Fibroblast of skin of right biceps (primary cell): ENCODE results near the gene BPIFB4.
A peak's percentile ranks its signal among the peaks of the same experiment; 100 is the strongest.
"Not testable (repeated sequence)": the region's sequence is repeated elsewhere in the genome, so short reads cannot be mapped to it uniquely, and the experiment has no call there.

Experiments
- DNase-seq: peaks from one replicate; pipeline ENCODE4 v3.0.0-alpha.2; 2013

BPIFB4 gene

DNA sequence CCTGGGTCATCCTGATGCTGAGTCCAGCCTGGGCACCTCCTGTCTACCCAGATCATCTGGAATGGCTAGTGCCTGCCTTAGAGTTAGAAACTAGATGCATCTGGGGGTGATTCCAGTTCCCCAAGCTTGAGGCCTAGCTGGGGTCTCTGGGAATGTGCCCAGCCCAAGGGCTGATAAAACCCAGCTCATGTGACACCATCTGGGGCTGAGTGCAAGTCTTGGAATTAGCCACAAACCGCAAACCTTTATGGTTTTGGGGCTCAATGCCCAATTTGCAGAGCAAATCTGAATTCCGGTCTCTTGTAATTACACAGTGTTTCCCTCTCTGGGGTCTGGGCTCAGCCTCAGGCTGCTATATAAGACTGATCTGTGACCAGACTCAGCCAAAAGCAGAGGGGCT is at the start of gene BPIFB4:
Gene BPIFB4, plus strand, starts transcription at position 385 of the 400 bp plus-strand sequence. CDS start 1,884 bp downstream, outside the sequence.
- peak; percentile 57 for DNase-seq

DNA sequence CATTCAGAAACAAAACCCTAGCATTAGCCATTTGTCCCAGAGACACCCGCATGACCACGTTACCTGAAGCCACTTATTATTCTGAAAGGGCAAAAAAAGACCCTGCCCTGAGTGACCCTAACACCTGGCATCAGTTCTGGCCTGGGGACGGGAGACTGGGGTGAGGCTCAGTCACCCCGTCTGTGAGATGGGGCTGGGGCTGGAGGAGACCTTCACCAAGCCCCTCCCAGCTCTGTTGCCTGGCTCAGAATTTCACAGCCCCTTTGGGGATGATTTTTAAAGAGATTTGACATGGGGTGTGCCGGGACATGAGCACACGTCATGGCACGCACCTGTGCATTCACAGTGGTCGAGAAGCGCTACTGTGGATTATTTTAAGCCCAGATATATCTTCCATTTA is 49.4 kb upstream of the BPIFB4 start:
- DNase-seq: no peak

GRCh38 chr20:33030569-33030968 is 48.9 kb upstream of the BPIFB4 start:
- no peak for DNase-seq

DNA sequence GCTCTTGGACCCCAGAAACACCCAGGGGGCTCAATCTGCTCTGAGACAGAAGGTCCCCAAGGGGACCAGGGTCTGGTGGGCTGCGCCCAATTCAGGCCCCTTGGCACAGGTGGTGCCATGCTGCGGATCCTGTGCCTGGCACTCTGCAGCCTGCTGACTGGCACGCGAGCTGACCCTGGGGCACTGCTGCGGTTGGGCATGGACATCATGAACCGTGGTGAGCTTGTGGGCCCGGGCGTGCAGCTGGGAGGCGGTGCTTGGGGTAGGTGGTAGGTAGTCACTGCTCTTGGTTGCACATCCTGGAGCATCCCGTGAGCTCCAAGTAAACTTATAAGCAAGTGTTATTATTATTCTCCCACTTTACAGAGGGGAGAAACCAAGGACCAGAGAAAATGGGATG is 47.9 kb upstream of the BPIFB4 start, which contains the start of gene BPIFB6:
Gene BPIFB6, plus strand, starts transcription at position 118 of the 400 bp plus-strand sequence. Its CDS starts 0 bp downstream, at position 118.
- DNase-seq: no peak

- DNase-seq: no peak
Observed at GRCh38 chr20:33032555-33032954, 46.9 kb upstream of the BPIFB4 start.

GRCh38 chr20:33033381-33033780 is 46.1 kb upstream of the BPIFB4 start:
- no peak for DNase-seq

- no peak for DNase-seq
Observed at GRCh38 chr20:33034115-33034514, 45.3 kb upstream of the BPIFB4 start.

GRCh38 chr20:33034901-33035492 is 44.4 kb upstream of the BPIFB4 start:
- no peak for DNase-seq

DNA sequence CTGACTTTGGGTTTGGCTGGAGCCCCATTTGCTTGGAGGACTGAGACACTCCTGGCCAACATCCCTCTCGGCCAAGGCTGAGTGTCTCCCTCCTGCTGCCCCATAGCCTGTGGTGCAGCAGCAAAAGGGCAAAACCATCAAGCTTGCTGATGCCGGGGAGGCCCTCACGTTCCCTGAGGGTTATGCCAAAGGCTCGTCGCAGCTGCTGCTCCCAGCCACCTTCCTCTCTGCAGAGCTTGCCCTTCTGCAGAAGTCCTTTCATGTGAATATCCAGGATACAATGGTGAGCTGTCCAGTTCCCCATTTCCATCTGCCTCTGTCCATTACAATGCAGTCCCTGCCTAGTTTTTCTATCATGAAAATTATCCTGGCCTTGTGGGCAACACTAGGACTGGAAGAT is 42.0 kb upstream of the BPIFB4 start:
- no peak for DNase-seq

- DNase-seq: no peak
Observed at GRCh38 chr20:33038243-33038642, 41.2 kb upstream of the BPIFB4 start.

DNA sequence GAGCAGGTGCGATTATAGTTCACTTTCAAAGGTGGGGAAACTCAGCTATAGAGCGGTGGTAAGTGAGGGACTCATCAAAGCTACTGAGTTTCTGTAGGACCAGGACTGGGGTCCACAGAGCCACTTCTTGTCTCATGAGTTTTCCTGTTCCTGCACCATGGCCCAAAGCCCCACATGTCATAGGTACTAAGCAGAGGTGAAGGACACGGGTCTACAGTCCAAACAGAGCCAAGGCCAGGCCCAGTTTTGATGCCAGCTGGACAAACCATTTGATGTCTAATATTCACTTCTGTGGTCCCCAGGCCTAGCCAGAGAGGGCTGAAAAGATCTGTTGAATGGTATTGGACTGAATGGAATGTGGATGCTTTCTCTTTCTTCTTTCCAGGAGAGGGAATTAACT is 37.0 kb upstream of the BPIFB4 start:
- DNase-seq: no peak

DNA sequence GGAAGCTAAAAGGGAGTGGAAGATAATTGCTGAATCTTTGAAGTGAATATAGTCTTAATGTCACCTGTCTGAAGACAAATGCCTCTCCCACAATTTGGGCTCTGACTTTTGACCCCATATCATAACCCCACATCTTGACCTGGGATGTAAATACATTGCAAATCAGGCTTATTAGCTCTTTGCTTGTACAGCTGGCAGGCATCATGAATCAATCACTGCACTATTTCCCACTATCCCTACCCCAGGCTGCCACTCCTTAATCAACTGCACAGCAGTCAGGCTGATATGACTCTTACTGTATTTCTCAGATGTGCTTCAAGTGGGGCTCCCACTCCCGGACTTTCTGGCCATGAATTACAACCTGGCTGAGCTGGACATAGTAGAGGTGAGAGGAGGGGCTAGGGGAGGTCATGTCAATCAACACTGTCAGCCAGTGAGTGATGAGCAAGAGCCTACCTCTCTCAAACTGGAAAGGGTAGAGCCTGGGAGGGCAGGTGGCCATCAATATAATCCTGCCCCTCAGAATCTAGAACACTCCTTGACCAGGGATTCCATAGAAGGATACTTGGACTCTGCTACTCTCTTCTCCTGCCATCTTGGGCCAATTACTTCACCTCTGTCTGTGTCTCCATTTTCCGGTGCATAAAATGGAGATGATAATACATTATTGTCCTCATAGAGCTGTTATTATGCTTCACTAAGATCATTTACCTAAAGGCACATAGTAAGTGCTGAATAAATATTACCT is 36.3 kb upstream of the BPIFB4 start:
- no peak for DNase-seq

- no peak for DNase-seq
Observed at GRCh38 chr20:33043731-33044181, 35.7 kb upstream of the BPIFB4 start.

DNA sequence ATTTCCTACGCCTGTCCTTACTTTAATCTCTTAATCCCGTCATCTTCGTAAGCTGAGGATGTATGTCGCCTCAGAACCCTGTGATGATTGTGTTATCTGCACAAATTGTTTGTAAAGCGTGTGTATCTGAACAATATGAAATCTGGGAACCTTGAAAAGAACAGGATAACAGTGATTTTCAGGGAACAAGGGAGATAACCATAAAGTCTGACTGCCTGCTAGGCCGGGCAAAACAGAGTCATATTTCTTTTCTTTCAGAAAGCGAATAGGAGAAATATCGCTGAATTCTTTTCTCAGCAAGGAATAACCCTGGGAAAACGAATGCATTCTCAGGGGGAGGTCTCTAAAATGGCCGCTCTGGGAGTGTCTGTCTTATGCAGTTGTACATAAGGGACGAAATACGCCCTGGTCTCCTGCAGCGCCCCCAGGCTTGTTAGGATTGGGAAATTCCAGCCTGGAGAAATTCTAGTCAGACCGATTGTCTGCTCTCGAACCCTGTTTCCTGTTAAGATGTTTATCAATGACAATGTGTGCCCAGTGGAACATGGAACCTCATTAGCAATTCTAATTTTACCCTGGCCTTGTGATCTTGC is 34.2 kb upstream of the BPIFB4 start:
- not testable (repeated sequence) for DNase-seq

DNA sequence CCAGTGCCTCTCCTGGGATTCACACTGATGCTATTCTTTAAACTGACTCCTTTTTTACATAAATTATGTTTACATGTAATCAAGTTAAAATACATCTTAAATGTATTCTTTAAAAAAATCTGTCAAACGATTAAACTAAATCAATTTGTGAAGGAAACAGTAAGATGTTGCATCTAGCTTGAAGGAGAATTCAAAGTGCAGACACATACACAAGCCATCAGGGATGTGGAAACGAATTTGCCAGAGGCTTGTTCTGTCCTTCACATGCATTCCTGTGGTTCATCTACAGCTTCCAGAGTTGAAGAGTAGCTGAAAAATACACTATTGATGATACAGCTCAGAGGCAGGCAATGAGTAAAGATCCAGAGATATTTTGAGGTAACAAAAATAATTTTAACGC is 33.0 kb upstream of the BPIFB4 start:
- DNase-seq: no peak

DNA sequence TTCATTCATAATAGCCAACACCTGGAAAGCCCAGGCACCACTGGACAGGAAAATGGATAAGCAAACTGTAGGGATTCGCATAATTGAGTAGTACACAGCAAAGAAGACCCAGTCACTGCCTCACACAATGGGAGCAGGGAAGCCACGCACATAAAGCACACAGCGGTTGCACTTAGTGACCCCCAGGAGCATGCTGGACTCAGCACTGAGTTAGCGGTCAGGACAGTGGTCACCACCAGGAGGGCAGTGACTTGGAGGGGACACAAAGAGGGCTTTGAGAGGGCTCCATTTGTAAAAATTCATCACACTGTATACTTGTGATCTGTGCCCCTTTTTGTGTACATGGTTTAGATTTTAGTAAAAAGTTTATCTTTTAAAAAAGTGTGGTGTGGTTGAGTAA is 28.1 kb upstream of the BPIFB4 start:
- DNase-seq: no peak

DNA sequence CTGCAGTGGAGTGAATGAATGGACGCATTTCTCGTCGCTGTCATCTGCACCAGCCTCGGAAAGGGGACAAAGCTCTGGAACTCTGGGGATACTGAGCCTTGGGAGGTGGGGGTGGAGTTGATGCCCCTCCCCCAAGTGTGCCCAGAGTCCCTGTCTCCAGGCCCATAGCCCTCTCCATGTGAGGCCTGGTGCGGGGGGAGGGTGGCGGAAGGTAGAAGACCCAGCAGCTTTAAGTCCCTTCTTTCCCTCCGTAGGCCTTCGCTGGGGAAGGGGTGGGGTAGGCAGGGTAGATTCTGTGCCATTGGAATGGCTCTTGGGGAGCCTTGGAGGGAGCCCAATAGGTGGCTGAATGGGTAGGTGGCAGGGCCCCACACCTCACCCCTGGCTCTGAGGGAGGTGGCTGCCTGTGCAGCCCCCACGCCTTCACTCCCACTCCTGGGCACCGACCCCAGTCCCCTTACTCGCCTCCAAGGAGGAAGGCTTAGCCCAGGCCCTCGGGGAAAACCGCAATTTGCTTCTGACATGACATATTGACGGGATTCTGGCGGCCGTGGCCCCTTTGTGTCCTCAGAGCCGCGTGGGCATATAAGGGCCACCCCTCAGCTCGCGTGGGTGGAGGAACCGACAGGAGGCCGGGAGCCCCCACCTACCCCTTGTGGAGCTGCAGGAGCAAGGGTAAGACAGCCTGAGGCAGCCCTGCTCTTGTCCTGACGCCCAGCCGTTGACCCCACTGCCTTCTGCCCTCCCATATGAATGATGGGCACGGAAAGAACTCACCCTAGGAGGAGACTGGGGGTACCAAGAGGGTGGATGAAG is 25.9 kb upstream of the BPIFB4 start, which contains the start of gene BPIFB3:
Gene BPIFB3, plus strand, starts transcription at position 613 of the 816 bp plus-strand sequence. CDS start 1,533 bp downstream, outside the sequence.
- no peak for DNase-seq

DNA sequence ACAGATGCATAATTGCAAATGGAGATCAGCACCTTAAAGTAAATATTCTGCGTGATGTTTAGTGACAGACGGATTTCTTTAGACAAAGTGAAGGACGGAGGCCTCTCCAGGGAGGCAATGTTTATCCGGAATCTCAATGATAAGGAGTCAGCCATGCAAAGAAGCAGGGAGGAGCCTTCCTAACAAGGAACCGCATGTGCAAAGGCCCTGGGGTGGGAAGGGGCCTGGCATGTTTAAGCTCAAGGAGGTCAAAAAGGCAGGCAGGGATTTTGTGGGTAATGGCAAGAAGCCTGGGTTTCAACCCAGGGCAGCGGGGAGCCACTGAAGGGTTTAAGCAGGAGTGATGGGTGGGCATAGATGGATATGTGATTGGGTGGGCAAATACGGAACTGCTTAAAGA is 25.1 kb upstream of the BPIFB4 start:
- DNase-seq: no peak

DNA sequence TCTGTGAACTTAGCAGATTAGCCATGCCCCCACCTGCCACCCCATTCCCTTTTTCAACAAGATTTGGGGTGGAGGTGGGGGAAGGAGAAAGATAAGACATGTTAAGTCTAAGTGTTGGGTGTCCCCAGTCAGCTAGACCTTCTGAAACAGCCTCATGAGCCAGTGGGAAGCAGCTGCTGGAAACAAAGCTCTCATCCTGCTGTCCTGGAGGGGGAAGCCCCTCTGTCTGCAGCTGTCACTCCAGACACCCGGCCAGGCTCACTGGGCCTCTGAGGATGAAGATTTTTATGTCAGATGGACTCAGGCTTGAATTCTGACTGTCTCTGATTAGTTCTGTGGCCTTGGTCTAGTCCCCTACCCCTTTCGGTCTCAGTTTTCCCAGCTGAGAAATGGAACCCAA is 24.7 kb upstream of the BPIFB4 start:
- DNase-seq: no peak

DNA sequence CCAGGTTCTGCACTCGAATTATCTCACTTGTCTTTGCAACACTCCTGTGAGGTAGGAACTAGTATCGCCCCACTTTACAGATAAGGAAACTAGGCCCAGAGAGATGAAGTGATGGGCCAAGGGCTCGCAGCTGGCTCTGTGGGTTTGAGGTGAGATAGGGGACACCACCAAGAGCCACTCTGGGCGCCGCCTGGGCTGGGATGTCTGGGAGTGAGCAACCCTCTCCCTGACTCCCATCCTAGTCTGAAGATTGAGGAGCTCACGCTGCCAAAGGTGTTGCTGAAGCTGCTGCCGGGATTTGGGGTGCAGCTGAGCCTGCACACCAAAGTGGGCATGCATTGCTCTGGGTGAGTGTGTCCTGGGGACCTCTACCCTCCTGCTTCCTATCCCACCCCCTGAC is 20.3 kb upstream of the BPIFB4 start:
- no peak for DNase-seq

DNA sequence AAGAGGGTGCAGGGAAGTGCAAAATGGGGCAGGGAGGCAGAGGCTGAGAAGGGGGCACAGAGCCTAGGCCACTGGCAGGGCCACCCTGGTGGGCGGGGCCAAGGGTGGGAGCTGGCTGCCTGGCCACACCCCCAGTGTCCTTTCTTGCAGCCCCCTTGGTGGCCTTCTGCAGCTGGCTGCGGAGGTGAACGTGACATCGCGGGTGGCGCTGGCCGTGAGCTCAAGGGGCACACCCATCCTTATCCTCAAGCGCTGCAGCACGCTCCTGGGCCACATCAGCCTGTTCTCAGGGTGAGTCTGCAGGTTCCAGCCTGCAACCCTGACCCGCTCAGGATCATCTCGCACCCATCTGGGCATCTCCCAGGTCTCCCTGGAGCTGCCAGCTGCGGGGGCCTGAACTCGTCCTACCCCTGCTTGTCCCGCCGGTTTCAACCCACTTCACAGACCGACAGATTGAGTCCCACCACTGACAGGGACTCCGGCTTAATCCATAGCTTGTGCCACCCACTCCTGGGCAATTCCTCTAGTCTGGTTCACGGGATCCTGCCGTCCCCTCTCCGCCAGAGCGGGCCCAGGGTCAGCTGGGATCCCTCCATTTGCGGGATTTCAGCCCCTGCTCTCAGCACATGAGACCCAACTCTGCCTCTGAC is 19.6 kb upstream of the BPIFB4 start:
- DNase-seq: no peak

- no peak for DNase-seq
Observed at GRCh38 chr20:33061658-33062028, 17.8 kb upstream of the BPIFB4 start.
